Body of pancreas (tissue), 4 donors: Measurements from ENCODE around the gene RABGEF1.

ENCODE experiments used
- CTCF ChIP-seq, 7 experiments: fragments of 450-650 bp in 4 of 7; fragments of 200-600 bp in 3 of 7; sonication (generic) in 3 of 7; IDR thresholded peaks; one replicate each; pipeline ENCODE4 v1.5.1; 2016 to 2019; ENCODE audit warnings: antibody characterized with exemption in 7 of 7
- POLR2A ChIP-seq, 3 donors: fragments of 450-650 bp; IDR thresholded peaks; one replicate each; pipeline ENCODE4 v1.6.1; 2016; ENCODE audit warnings: antibody characterized with exemption in 3 of 3, mild to moderate bottlenecking in 2 of 3

GRCh38 chr7:66771795-66772194 lies 31.3 kb downstream of the RABGEF1 start:
- TF ChIP-seq POLR2A (IDR thresholded peaks at IDR 0.05) = no peak
- no peak for TF ChIP-seq CTCF (IDR thresholded peaks at IDR 0.05)
